ENCODE measurements around the gene FNDC10.
"Not testable (repeated sequence)": the region's sequence is repeated elsewhere in the genome, so short reads cannot be mapped to it uniquely, and the experiment has no call there.

Gene FNDC10

DNA sequence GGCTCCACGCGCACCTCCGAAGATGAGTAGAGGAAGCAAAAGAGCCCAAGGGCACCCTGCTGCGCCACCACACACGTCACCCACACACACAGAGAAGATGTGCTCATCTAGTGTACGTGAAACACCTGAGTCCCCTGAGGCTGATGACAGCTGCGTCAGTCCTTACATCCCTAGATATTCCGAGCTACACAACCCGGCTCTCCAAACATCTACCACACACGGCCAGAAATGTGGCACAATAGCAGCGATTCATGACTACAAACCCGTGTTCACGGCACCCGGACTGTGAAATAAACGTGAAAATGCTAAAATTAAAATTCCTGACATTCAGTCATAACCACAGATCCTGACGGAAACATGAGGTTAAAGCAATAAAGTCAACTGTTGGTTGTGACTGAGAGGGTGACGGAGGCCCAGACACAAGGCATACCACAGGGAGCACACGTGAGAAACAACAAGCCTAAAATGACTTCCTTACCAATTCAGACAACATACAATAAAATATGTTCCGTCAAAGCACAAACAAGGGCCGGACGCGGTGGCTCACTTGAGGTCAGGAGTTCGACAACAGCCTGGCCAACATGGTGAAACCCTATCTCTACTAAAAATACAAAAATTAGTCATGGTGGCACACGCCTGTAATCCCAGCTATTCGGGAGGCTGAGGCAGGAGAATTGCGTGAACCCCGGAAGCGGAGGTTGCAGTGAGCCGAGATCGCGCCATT lies 32.6 kb downstream of the FNDC10 start:
- DNase-seq (ENCODE audit: low read depth), result no peak

GRCh38 chr1:1565340-1565739 lies 34.6 kb downstream of the FNDC10 start:
- DNase-seq (ENCODE audit: low read depth), result no peak

GRCh38 chr1:1564268-1564667 lies 35.7 kb downstream of the FNDC10 start:
- DNase-seq (ENCODE audit: low read depth), result no peak

GRCh38 chr1:1563688-1564087 lies 36.2 kb downstream of the FNDC10 start:
- no peak for DNase-seq (ENCODE audit: low read depth)

- no peak for DNase-seq (ENCODE audit: low read depth)
Observed at GRCh38 chr1:1562556-1563195, 37.3 kb downstream of the FNDC10 start.

DNA sequence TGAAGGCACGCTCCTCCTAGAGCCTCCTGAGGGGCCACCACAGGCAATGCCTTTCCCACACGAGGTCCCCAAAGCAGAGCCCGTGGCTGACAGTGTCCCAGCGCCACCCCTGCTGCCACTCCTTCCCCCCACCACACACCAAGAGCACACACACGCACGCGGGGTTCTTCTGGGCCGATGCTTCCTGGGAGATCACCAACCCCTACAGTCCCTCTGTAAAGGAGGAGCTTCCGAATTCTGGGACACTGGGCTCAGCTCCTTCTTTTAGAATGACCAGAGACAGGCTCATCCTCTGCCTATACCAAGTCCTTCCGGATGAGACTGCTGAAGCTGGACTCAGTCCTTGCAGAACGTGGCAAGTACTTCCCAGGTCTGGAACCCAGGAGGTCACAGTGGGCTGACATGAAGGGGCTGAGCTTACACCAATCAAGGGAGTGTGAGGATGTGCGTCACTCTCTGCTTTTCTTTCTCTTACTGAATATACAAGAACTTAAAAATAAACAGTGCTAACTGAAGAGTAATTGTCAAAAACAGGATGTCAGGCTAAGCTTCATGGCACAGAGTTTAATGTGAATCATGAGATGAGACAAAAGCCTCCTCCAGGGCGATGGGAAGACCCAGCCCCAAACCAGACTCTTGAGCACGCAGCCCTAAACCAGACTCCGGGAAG lies 38.0 kb downstream of the FNDC10 start:
- no peak for DNase-seq (ENCODE audit: low read depth)

DNA sequence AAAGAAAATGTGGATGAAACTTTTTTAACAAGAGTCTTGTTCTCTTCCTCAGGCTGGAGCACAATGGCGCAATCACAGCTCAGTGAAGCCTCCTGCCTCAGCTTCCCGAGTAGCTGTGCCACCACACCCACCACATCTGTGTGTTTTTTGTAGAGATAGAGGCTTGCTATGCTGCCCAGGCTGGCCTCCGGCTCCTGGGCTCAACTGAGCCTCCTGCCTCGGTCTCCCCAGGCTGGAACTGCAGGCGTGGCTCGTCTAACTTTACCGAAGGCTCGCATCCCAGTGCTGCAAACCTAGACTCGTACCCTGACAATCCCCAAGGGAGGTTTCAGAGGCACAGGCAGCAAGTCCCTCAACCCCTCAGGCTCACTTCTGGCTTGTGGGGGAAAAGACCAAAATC lies 39.8 kb downstream of the FNDC10 start:
- DNase-seq (ENCODE audit: low read depth), result no peak

DNA sequence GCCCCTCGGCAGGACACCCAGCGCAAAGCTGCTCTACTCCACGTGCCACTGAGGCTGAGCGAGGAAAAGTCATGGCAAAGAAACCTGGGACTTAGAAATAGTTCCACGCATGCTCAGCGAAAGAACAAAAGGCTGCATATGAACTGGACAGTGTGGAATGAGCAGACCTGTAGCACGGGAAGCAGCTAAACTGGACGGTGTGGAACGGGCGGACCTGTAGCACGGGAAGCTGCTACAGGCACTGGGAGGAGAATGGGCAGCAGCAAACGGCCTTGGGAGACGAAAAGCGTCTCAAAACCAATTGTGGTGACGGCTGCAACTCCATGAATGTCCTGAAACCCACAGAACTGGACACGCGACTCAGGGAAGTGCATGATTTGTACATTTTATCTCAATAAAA lies 40.9 kb downstream of the FNDC10 start:
- DNase-seq (ENCODE audit: low read depth), result no peak

DNA sequence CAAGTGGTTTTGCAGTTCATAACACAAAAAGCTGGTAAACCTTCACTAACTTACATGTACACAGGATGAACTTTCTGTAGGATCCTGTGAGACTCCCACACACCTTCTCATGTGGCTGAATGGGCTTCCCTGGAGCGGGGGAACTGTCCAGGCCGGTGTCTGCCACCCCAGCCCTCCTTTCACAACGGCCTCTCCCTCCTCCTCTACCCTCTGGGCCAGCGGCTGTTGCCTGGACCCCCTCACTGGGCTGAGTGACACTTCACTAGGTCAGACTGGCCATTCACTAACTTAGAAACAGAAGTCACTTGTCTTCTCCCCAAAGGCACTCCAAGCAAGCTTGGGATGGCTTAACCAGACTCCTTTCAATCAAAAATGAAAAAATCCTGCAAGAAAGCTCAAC lies 41.3 kb downstream of the FNDC10 start:
- DNase-seq (ENCODE audit: low read depth), result no peak

GRCh38 chr1:1557688-1558087 lies 42.2 kb downstream of the FNDC10 start:
- not testable (repeated sequence) for DNase-seq (ENCODE audit: low read depth)

DNA sequence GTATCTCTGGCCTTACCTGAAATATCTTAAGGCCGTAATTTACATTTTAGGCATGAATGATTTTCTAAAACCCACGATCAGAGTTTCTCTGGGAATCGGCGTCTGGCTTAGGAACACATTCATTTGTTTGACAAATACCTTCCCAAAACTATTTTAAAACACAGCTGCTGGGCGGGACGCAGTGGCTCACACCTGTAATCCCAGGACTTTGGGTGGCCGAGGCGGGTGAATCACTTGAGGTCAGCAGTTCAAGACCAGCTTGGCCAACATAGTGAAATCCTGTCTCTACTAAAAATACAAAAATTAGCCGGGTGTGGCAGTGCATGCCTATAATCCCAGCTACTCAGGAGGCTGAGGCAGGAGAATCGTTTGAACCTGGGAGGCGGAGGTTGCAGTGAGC lies 43.0 kb downstream of the FNDC10 start:
- not testable (repeated sequence) for DNase-seq (ENCODE audit: low read depth)

GRCh38 chr1:1556505-1556904 lies 43.4 kb downstream of the FNDC10 start:
- DNase-seq (ENCODE audit: low read depth), result no peak

- DNase-seq (ENCODE audit: low read depth), result no peak
Observed at GRCh38 chr1:1554926-1555915, 44.7 kb downstream of the FNDC10 start.

DNA sequence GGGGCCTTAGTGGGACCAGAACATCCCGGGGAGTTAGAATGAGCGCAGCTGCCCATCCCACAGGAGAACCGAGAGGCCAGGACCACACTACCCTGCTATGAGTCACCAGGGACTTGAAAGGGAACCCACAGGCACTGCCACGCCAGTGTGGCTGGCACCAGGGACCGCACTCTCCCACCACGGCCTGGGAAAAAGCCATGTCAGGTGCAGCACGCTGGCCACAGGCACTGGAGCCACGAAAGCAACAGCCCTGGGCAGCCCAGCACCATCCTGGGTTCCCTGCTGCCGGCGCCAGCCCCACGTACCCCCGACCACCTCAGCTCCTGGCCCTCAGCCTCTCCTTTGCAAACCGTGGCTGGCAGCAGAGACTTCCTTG lies 45.4 kb downstream of the FNDC10 start:
- no peak for DNase-seq (ENCODE audit: low read depth)

- no peak for DNase-seq (ENCODE audit: low read depth)
Observed at GRCh38 chr1:1553821-1554494, 46.0 kb downstream of the FNDC10 start.

DNA sequence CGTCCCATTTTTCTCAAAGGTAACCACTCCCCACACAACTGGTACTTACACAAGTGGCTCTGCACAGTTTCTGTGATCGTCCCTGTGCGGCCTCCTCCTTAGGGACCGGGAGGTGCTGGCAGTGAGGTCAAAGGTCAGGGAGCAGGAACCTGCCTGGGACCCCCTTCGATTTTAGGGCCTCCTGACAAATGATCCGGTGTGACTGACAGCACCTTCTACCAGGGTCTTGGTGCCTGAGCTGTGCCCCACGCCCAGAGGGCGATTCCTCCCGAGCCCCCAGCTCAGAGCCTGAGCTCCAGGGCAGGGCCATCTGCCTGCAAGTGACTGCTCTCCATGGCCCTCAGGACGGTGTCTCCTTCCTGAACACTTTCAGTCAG lies 47.7 kb downstream of the FNDC10 start:
- DNase-seq (ENCODE audit: low read depth), result no peak

- DNase-seq (ENCODE audit: low read depth), result no peak
Observed at GRCh38 chr1:1551524-1552262, 48.2 kb downstream of the FNDC10 start.

GRCh38 chr1:1550591-1551432 lies 49.1 kb downstream of the FNDC10 start:
- no peak for DNase-seq (ENCODE audit: low read depth)

GRCh38 chr1:1550087-1550486 lies 49.8 kb downstream of the FNDC10 start:
- no peak for DNase-seq (ENCODE audit: low read depth)

DNA sequence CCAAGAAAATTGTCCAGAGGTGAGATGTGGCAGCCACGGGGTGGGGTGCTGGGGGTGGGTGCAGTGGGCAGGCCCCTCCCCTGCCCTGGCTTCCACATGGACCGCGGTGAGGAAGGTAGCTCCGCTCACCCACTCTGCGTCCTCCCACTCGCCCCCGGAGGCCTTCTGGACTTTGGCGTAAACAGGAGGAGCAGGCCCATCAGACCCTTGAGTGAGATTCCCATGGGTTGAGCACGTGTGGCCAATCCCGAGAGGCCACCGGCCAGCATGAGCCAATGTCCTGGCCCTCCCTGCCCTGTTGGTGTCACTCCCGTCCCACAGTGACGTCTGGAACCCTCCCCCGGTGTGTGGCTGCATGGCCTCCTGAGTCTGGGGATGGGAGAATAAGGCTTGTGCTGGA lies 51.3 kb downstream of the FNDC10 start:
- no peak for DNase-seq (ENCODE audit: low read depth)

Measured in activated T-helper 9 cell treated with anti-CD3 and anti-CD28 coated beads, Interleukin-2, amount 50 U/mL, for 16 hours (primary cell).